Astrocyte of the spinal cord (primary cell): ENCODE data around the gene ATG7.
A peak's percentile ranks its signal among the peaks of the same experiment; 100 is the strongest.
"Not testable (repeated sequence)": the region's sequence is repeated elsewhere in the genome, so short reads cannot be mapped to it uniquely, and the experiment has no call there.

ENCODE experiments used
- DNase-seq: peaks from one replicate; pipeline ENCODE4 v3.0.0; 2011; ENCODE audit warnings: low read depth, low spot score
- H3K4me3 ChIP-seq: 2 replicates; pipeline ENCODE4 v1.5.1; 2011; ENCODE audit warnings: low read depth, mild to moderate bottlenecking, low read length, moderate library complexity
- CTCF ChIP-seq: IDR thresholded peaks from 2 replicates; pipeline ENCODE4 v1.5.1; 2012; ENCODE audit warnings: low read depth, mild to moderate bottlenecking, low read length, inconsistent platforms
- in situ Hi-C: cut with HindIII; loops from 2 replicates; pipeline ENCODE4 v1.10.0; 2017; ENCODE audit warnings: low sequenced_read_pairs

ATG7 gene

GRCh38 chr3:11248596-11248995, 23.6 kb upstream of the ATG7 start:
- DNase-seq: no peak
- in situ Hi-C loops: no loop called here
- H3K4me3 ChIP-seq: no peak overlapping the region
- no peak for TF ChIP-seq CTCF

- DNase-seq: no peak
- no peak overlapping the region for H3K4me3 ChIP-seq
- TF ChIP-seq CTCF: no peak
- in situ Hi-C loops: no loop called here
Measured at GRCh38 chr3:11250902-11251806, 21.0 kb upstream of the ATG7 start.

- H3K4me3 ChIP-seq: no peak overlapping the region
- in situ Hi-C loops: no loop called here
- no peak for TF ChIP-seq CTCF
- no peak for DNase-seq
Measured at GRCh38 chr3:11251807-11252176, 20.4 kb upstream of the ATG7 start.

GRCh38 chr3:11254876-11255275, 17.3 kb upstream of the ATG7 start:
- in situ Hi-C loops: no loop called here
- DNase-seq: no peak
- no peak overlapping the region for H3K4me3 ChIP-seq
- TF ChIP-seq CTCF: no peak

- H3K4me3 ChIP-seq, DNase-seq, in situ Hi-C loops: not testable (repeated sequence)
Measured at GRCh38 chr3:11255537-11255936, 16.7 kb upstream of the ATG7 start.

GRCh38 chr3:11258958-11259357, 13.2 kb upstream of the ATG7 start:
- in situ Hi-C loops: no loop called here
- peak; percentile 1 for TF ChIP-seq CTCF
- no peak for DNase-seq

GRCh38 chr3:11260460-11260859, 11.7 kb upstream of the ATG7 start:
- H3K4me3 ChIP-seq: no peak overlapping the region
- no peak for DNase-seq
- no peak for TF ChIP-seq CTCF
- in situ Hi-C loops: no loop called here

More at GRCh38 chr3:11258958-11259357, 13.2 kb upstream of the ATG7 start:
- H3K4me3 ChIP-seq: no peak overlapping the region
